ENCODE measurements around the gene WNT16. TPM values are rescaled to one million over a fixed set of nuclear protein-coding genes. Genes with fewer than 3 reads are reported as not detected.

Gene WNT16
- total RNA-seq, 1 donor from 2014 or later: 1.1 TPM

- DNase-seq (ENCODE audit: extremely low spot score, unreplicated experiment): no peak
- Mint-ChIP-seq H3K27me3 (no peaks in the 10 kb centered on the region), H3K4me3 (no peak overlapping the region), H3K36me3 (no peaks in the 10 kb centered on the region), H3K9me3 (no peaks in the 10 kb centered on the region), H3K4me1 (ENCODE audit: unreplicated experiment) (peaks cover 12% of the 10 kb centered on the region), H3K27ac (no peak overlapping the region)
- no peak for TF ChIP-seq CTCF (conservative IDR thresholded peaks at IDR 0.05)
Observed at GRCh38 chr7:121303422-121304101, 25.2 kb upstream of the WNT16 start.

DNA sequence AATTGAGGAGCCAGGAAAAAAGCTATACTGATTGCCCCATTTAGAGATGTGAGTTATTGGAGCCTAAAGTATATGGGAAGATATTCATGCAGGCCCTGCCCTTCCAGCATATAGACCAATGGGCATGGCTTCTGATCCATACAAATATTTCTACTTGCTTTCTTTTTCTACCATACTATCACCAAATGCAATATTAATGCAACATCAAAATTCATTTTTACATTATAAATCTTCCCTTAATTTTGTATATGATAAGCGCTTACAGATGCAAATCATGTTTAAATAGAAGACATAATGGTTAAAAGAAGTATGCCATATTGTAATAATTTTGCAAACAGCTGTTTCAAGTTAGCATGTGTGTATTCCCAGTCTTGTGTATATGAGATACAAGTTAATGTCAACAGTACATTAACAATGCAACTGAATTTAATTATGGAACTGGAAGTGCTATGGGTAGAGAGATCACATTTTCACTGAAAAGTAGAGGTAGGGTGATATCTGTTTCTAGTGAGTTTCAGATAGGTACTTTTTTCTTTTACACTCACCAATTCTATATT is 24.6 kb upstream of the WNT16 start:
- Mint-ChIP-seq H3K4me1 (ENCODE audit: unreplicated experiment) (peaks cover 12% of the 10 kb centered on the region), H3K4me3 (no peak overlapping the region), H3K27ac (no peak overlapping the region), H3K27me3 (no peaks in the 10 kb centered on the region), H3K9me3 (no peaks in the 10 kb centered on the region), H3K36me3 (no peaks in the 10 kb centered on the region)
- DNase-seq (ENCODE audit: extremely low spot score, unreplicated experiment): no peak
- no peak for TF ChIP-seq CTCF (conservative IDR thresholded peaks at IDR 0.05)

GRCh38 chr7:121305109-121305508 is 23.7 kb upstream of the WNT16 start:
- TF ChIP-seq CTCF (conservative IDR thresholded peaks at IDR 0.05): no peak
- no peaks in the 10 kb centered on the region for H3K36me3 Mint-ChIP-seq
- peaks cover 12% of the 10 kb centered on the region for H3K4me1 Mint-ChIP-seq (ENCODE audit: unreplicated experiment)
- peaks cover 5% of the 10 kb centered on the region for H3K9me3 Mint-ChIP-seq
- no peak for DNase-seq (ENCODE audit: extremely low spot score, unreplicated experiment)
- no peak overlapping the region for H3K27ac Mint-ChIP-seq
- no peaks in the 10 kb centered on the region for H3K27me3 Mint-ChIP-seq
- no peak overlapping the region for H3K4me3 Mint-ChIP-seq

DNA sequence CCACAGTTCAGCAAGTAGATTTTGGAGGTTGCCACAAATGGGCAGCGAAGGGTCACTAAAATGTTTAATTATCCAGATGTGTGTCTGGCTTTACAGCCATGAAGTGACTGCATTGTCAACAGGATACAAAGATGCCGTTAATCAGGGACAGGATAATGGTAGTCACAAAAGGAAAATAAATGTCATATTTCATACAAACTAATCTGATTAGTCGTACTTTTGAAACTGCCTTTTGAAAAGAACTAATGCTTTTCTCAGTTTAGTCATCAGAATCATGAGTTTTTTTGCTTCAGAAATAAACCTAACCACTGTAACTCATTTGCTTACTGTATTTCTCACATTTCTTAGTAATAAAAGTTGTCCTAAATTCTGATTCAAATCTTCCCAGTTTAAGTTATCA is 22.2 kb upstream of the WNT16 start:
- Mint-ChIP-seq H3K4me1 (ENCODE audit: unreplicated experiment) (peaks cover 12% of the 10 kb centered on the region), H3K9me3 (peaks cover 10% of the 10 kb centered on the region), H3K27me3 (no peaks in the 10 kb centered on the region), H3K4me3 (no peak overlapping the region), H3K36me3 (no peaks in the 10 kb centered on the region), H3K27ac (no peak overlapping the region)
- DNase-seq (ENCODE audit: extremely low spot score, unreplicated experiment): no peak
- TF ChIP-seq CTCF (conservative IDR thresholded peaks at IDR 0.05): no peak

DNA sequence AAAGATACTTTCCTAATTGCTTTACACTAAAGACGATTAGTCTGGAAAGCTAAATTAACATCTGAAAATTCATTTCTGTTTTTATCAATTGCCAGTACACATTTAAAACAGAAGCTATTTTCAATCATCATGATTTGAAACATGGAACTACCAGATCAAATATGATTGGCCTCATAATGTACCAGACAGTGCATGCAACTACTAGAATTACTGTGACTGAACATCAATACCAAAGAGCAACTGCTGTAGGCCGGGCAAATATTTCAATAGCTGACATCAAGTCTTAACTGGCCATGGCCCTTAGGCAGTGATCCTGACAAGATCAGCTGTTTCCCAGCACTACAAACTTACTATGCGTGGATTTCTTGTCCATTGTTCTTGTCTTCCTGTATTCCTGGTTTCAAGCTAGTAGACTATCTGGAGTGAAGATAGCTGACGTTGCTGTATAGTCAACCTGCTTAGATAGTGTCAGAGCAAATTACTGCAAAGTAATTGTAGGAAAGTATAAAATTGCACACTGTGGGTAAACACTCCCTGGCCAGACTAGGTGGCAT is 21.7 kb upstream of the WNT16 start:
- no peak overlapping the region for H3K4me3 Mint-ChIP-seq
- no peak for TF ChIP-seq CTCF (conservative IDR thresholded peaks at IDR 0.05)
- no peak overlapping the region for H3K27ac Mint-ChIP-seq
- H3K27me3 Mint-ChIP-seq: no peaks in the 10 kb centered on the region
- peaks cover 12% of the 10 kb centered on the region for H3K4me1 Mint-ChIP-seq (ENCODE audit: unreplicated experiment)
- DNase-seq (ENCODE audit: extremely low spot score, unreplicated experiment): no peak
- H3K9me3 Mint-ChIP-seq: peaks cover 10% of the 10 kb centered on the region
- no peaks in the 10 kb centered on the region for H3K36me3 Mint-ChIP-seq
